H1 (cell line): ENCODE measurements around the gene PDCD10. TPM values are rescaled to one million over a fixed set of nuclear protein-coding genes. Genes with fewer than 3 reads are reported as not detected.

ENCODE experiments used
- CTCF ChIA-PET: fragments of 300-600 bp; sonication (Branson Sonifier 250); formaldehyde crosslinking; loops from one replicate; lab custom pipeline; 2021; ENCODE audit not compliant: partially characterized antibody; lab: Charles Lee
- POLR2A ChIA-PET: fragments of 300-600 bp; sonication (Branson Sonifier 250); formaldehyde crosslinking; loops from one replicate; lab custom pipeline; 2021; ENCODE audit warnings: inconsistent platforms; ENCODE audit not compliant: partially characterized antibody; lab: Charles Lee
- DNase-seq, 2 experiments: peaks; one replicate each; pipeline versions ENCODE4 v3.0.0 to v3.0.0-alpha.2; 2010 to 2022; ENCODE audit warnings: low spot score in 2 of 2, low read depth in 1 of 2, mixed read lengths in 1 of 2
- FAIRE-seq: peaks from 2 replicates; lab custom pipeline; 2011; peaks lifted over from hg19 to GRCh38; lab: Jason Lieb, UNC
- H2AFZ ChIP-seq: 2 replicates; pipeline ENCODE4 v1.8.1; 2012; ENCODE audit warnings: low read length, inconsistent platforms
- H2AK5ac ChIP-seq: 2 replicates; pipeline ENCODE4 v1.6.1; 2013; ENCODE audit warnings: low read depth, low read length
- H2BK120ac ChIP-seq: replicated peaks from 2 replicates; pipeline ENCODE3; 2013; ENCODE audit warnings: low read depth, low read length, inconsistent platforms
- H2BK12ac ChIP-seq: 2 replicates; pipeline ENCODE4 v1.6.1; 2013; ENCODE audit warnings: low read depth, low read length
- H2BK15ac ChIP-seq: 2 replicates; pipeline ENCODE4 v1.6.1; 2013; ENCODE audit warnings: low read length
- H2BK20ac ChIP-seq: 2 replicates; pipeline ENCODE4 v1.6.1; 2013; ENCODE audit warnings: low read length
- H2BK5ac ChIP-seq: 2 replicates; pipeline ENCODE4 v1.6.1; 2013; ENCODE audit warnings: low read depth, low read length
- H3K14ac ChIP-seq: 2 replicates; pipeline ENCODE4 v1.6.1; 2013; ENCODE audit warnings: inconsistent platforms; ENCODE audit not compliant: insufficient read length
- H3K18ac ChIP-seq: 2 replicates; pipeline ENCODE4 v1.6.1; 2013; ENCODE audit warnings: low read length; ENCODE audit errors: extremely low read depth
- H3K23ac ChIP-seq: 2 replicates; pipeline ENCODE4 v1.6.1; 2013; ENCODE audit warnings: inconsistent platforms; ENCODE audit not compliant: insufficient read length
- H3K23me2 ChIP-seq: 2 replicates; pipeline ENCODE4 v1.6.1; 2013; ENCODE audit warnings: low read depth, low read length
- H3K27ac ChIP-seq: 2 replicates; pipeline ENCODE4 v1.6.1; 2011; ENCODE audit warnings: low read depth, low read length, inconsistent platforms
- H3K27me3 ChIP-seq, 4 experiments: replicated peaks in 1 of 4; 1 replicate in 1 of 4; 2 replicates in 3 of 4; pipeline versions ENCODE4 v1.6.1 to v1.8.1; 2011 to 2013; ENCODE audit warnings: low read length in 3 of 4, mild to moderate bottlenecking in 3 of 4, inconsistent platforms in 2 of 4, mixed read lengths in 2 of 4, moderate library complexity in 1 of 4; ENCODE audit not compliant: control insufficient read depth in 3 of 4, insufficient read depth in 3 of 4; ENCODE audit errors: extremely low read depth in 1 of 4
- H3K36me3 ChIP-seq, 4 experiments: 2 replicates each; pipeline versions ENCODE4 v1.6.1 to v1.8.1; 2011 to 2013; ENCODE audit warnings: mild to moderate bottlenecking in 4 of 4, low read length in 3 of 4, moderate library complexity in 2 of 4, control low read depth in 1 of 4, inconsistent platforms in 1 of 4; ENCODE audit not compliant: insufficient read depth in 4 of 4, control insufficient read depth in 2 of 4
- H3K4ac ChIP-seq: replicated peaks from 2 replicates; pipeline ENCODE3; 2013; ENCODE audit warnings: low read length, low read depth, mixed read lengths, inconsistent platforms; ENCODE audit not compliant: insufficient read length
- H3K4me1 ChIP-seq, 4 experiments: replicated peaks in 1 of 4; 1 replicate in 1 of 4; 2 replicates in 3 of 4; pipeline versions ENCODE4 v1.6.1 to v1.8.1; 2011 to 2013; ENCODE audit warnings: low read length in 3 of 4, inconsistent platforms in 2 of 4, mixed read lengths in 1 of 4; ENCODE audit not compliant: insufficient read depth in 4 of 4, control insufficient read depth in 3 of 4
- H3K4me2 ChIP-seq, 2 experiments: 2 replicates each; pipeline versions ENCODE4 v1.6.1 to v1.8.1; 2011 to 2013; ENCODE audit warnings: low read depth in 2 of 2, low read length in 2 of 2, control low read depth in 1 of 2, inconsistent platforms in 1 of 2, mild to moderate bottlenecking in 1 of 2; ENCODE audit not compliant: insufficient read depth in 1 of 2
- H3K4me3 ChIP-seq, 4 experiments: fragments of 200-600, 300-600 bp in 1 of 4; sonication (generic), shearing (Covaris generic), sonication (Bioruptor Twin) in 1 of 4; 2 replicates each; pipeline versions ENCODE4 v1.5.1 to v1.8.1; 2011 to 2016; ENCODE audit warnings: low read length in 4 of 4, low read depth in 3 of 4, control low read depth in 2 of 4, inconsistent platforms in 2 of 4, mild to moderate bottlenecking in 2 of 4, mixed read lengths in 1 of 4, moderate library complexity in 1 of 4; ENCODE audit not compliant: insufficient read depth in 2 of 4; ENCODE audit errors: extremely low read depth in 1 of 4
- H3K56ac ChIP-seq: replicated peaks from 2 replicates; pipeline ENCODE3; 2013; ENCODE audit warnings: low read depth, mild to moderate bottlenecking, mixed read lengths, low read length, inconsistent platforms; ENCODE audit not compliant: insufficient read length
- H3K79me1 ChIP-seq: 2 replicates; pipeline ENCODE4 v1.6.1; 2013; ENCODE audit warnings: low read depth, low read length, control low read depth
- H3K79me2 ChIP-seq, 2 experiments: 2 replicates each; pipeline versions ENCODE4 v1.6.1 to v1.8.1; 2012 to 2013; ENCODE audit warnings: low read length in 2 of 2, mild to moderate bottlenecking in 2 of 2, inconsistent platforms in 1 of 2; ENCODE audit not compliant: insufficient read depth in 2 of 2, control insufficient read depth in 1 of 2
- H3K9ac ChIP-seq, 4 experiments: replicated peaks in 1 of 4; 1 replicate in 1 of 4; 2 replicates in 3 of 4; pipeline versions ENCODE4 v1.6.1 to v1.8.1; 2011 to 2013; ENCODE audit warnings: low read depth in 3 of 4, low read length in 3 of 4, control low read depth in 2 of 4, mild to moderate bottlenecking in 2 of 4, moderate library complexity in 2 of 4, inconsistent platforms in 1 of 4; ENCODE audit errors: extremely low read depth in 1 of 4
- H3K9me3 ChIP-seq, 2 experiments: 2 replicates each; pipeline versions ENCODE4 v1.6.1 to v1.8.1; 2012 to 2013; ENCODE audit warnings: mild to moderate bottlenecking in 2 of 2, moderate library complexity in 2 of 2, control low read depth in 1 of 2, inconsistent platforms in 1 of 2, low read depth in 1 of 2, low read length in 1 of 2, mixed read lengths in 1 of 2; ENCODE audit not compliant: insufficient read depth in 2 of 2
- H4K20me1 ChIP-seq, 2 experiments: replicated peaks in 1 of 2; 2 replicates each; pipeline versions ENCODE3 to v1.8.1; 2011 to 2013; ENCODE audit warnings: inconsistent platforms in 2 of 2, low read length in 2 of 2, mild to moderate bottlenecking in 1 of 2; ENCODE audit not compliant: insufficient read depth in 2 of 2, control insufficient read depth in 1 of 2
- H4K5ac ChIP-seq: 2 replicates; pipeline ENCODE4 v1.6.1; 2013; ENCODE audit warnings: low read length, low read depth, mixed read lengths, inconsistent platforms; ENCODE audit not compliant: insufficient read length
- H4K8ac ChIP-seq: 2 replicates; pipeline ENCODE4 v1.8.0; 2013; ENCODE audit warnings: mild to moderate bottlenecking, moderate library complexity, low read length, inconsistent platforms; ENCODE audit not compliant: insufficient read depth; ENCODE audit errors: extremely low read depth
- H4K91ac ChIP-seq: replicated peaks from 2 replicates; pipeline ENCODE3; 2013; ENCODE audit warnings: low read length, mixed read lengths, inconsistent platforms; ENCODE audit not compliant: insufficient read length
- CTBP2 ChIP-seq: IDR thresholded peaks from 2 replicates; pipeline ENCODE4 v1.7.0; 2011; ENCODE audit warnings: borderline replicate concordance, mild to moderate bottlenecking, moderate library complexity, mixed read lengths, low read length; ENCODE audit not compliant: insufficient read depth, insufficient read length
- JUN ChIP-seq: IDR thresholded peaks from 2 replicates; pipeline ENCODE4 v1.6.1; 2011; ENCODE audit warnings: low read depth, mild to moderate bottlenecking, improper control_type of control experiment, low read length
- JUND ChIP-seq: IDR thresholded peaks from 2 replicates; pipeline ENCODE4 v1.6.1; 2011; ENCODE audit warnings: mild to moderate bottlenecking, improper control_type of control experiment, low read length
- KDM4A ChIP-seq: IDR thresholded peaks from one replicate; pipeline ENCODE4 v1.7.1; 2012; ENCODE audit warnings: low read depth, mild to moderate bottlenecking, moderate library complexity, low read length, inconsistent platforms; ENCODE audit not compliant: severe bottlenecking
- SAP30 ChIP-seq: fragments of 300-600 bp; sonication (generic); IDR thresholded peaks from 2 replicates; pipeline ENCODE4 v1.7.1; 2012; ENCODE audit warnings: low read length, moderate library complexity, mild to moderate bottlenecking, inconsistent platforms; ENCODE audit not compliant: insufficient read depth, insufficient replicate concordance
- SP4 ChIP-seq: IDR thresholded peaks from 2 replicates; pipeline ENCODE4 v1.6.1; 2012; ENCODE audit warnings: low read length, inconsistent platforms
- SUZ12 ChIP-seq: fragments of 200-600 bp; sonication (generic); IDR thresholded peaks from 2 replicates; pipeline ENCODE4 v1.6.1; 2012; ENCODE audit warnings: mild to moderate bottlenecking, inconsistent platforms, low read length, moderate library complexity, mixed read lengths
- WGBS, 2 experiments: shearing (Covaris generic) in 1 of 2; methylation state at CpG; one replicate each; pipeline versions ENCODE4 v1.1.6 to v1.1.7; 2013 to 2015; ENCODE audit warnings: low lambda C conversion rate in 2 of 2, mixed read lengths in 2 of 2, inconsistent platforms in 1 of 2, low coverage in 1 of 2, missing lambda C conversion rate in 1 of 2; ENCODE audit not compliant: insufficient replicate concordance in 2 of 2, insufficient coverage in 1 of 2, insufficient read length in 1 of 2; ENCODE audit errors: extremely low coverage in 1 of 2, missing lambda C conversion rate in 1 of 2; 5-methylcytosine and 5-hydroxymethylcytosine counted together
- polyA plus RNA-seq, 7 experiments: library from polyadenylated mRNA; depleted of rRNA in 3 of 7; stranded (reverse) in 5 of 7; unstranded in 2 of 7; fragments of >200 nt in 5 of 7; fragments of 200-250 nt in 2 of 7; gene quantifications; 1 replicate in 5 of 7; 2 replicates in 1 of 7; 4 replicates in 1 of 7; pipeline versions ENCODE4 v1.2.1 to v1.2.3, GENCODE V29; 2011 to 2013; ENCODE audit warnings: missing spikeins in 2 of 7, mixed read lengths in 2 of 7
- total RNA-seq: library from RNA; stranded (reverse); fragmentation: NEBNext Ultra II Directional; extraction: Animal tissue kit (Norgen Biotek cat#: 25700); gene quantifications from 2 replicates; pipeline ENCODE4 v1.2.1, GENCODE V29; 2021
- TF ChIP-seq, protein P1 (sequence below): IDR thresholded peaks from 2 replicates; pipeline ENCODE4 v1.6.1; 2011; ENCODE audit warnings: low read length, improper control_type of control experiment
- TF ChIP-seq, protein P2 (sequence below), 3 experiments: IDR thresholded peaks; 1 replicate in 2 of 3; 2 replicates in 1 of 3; pipeline versions ENCODE4 v1.5.1 to v1.6.1; 2011; ENCODE audit warnings: low read length in 3 of 3, mild to moderate bottlenecking in 3 of 3, inconsistent platforms in 2 of 3, low read depth in 1 of 3, moderate library complexity in 1 of 3; ENCODE audit not compliant: insufficient read depth in 1 of 3; ENCODE audit errors: control extremely low read depth in 1 of 3

Gene PDCD10
- total and polyA plus RNA-seq, 2 of the 8 experiments (the other 6 are each of a cell fraction or from before 2014, with no cell fraction given), result 52.0 to 76.6 TPM

GRCh38 chr3:167749728-167750127 lies 15.0 kb upstream of the PDCD10 start:
- no peak overlapping the region for H2BK12ac ChIP-seq
- CTCF ChIA-PET, result interaction anchor here (2.0 kb wide), 1 partner anchor 9 kb away, joined by 11 read pairs; no protein-coding TSS in a partner anchor
- H3K4me2 ChIP-seq, result no peak overlapping the region
- H3K18ac ChIP-seq, result no peak overlapping the region
- H3K9ac ChIP-seq, result no peak overlapping the region
- no peak overlapping the region for H2AFZ ChIP-seq
- H3K14ac ChIP-seq, result no peak overlapping the region
- H3K9me3 ChIP-seq, result no peaks in the 10 kb centered on the region
- H2BK120ac ChIP-seq, result no peak overlapping the region
- H3K23me2 ChIP-seq, result no peaks in the 10 kb centered on the region
- no peak overlapping the region for H4K91ac ChIP-seq
- no peaks in the 10 kb centered on the region for H3K4me1 ChIP-seq
- no peaks in the 10 kb centered on the region for H3K79me2 ChIP-seq
- H2AK5ac ChIP-seq, result no peak overlapping the region
- FAIRE-seq (no peak), DNase-seq (no peak)
- H4K20me1 ChIP-seq, result no peaks in the 10 kb centered on the region
- no peak overlapping the region for H2BK20ac ChIP-seq
- H3K23ac ChIP-seq, result no peak overlapping the region
- no peak overlapping the region for H2BK15ac ChIP-seq
- POLR2A ChIA-PET, result no interaction called here
- no peak overlapping the region for H4K8ac ChIP-seq
- H2BK5ac ChIP-seq, result no peak overlapping the region
- H3K36me3 ChIP-seq, result no peaks in the 10 kb centered on the region
- WGBS, 2 experiments, result 79% methylated on average over 2 of the region's 2 CpGs; no CpG with 5 or more reads in 1 of the 2 experiments
- H3K27me3 ChIP-seq, result no peaks in the 10 kb centered on the region
- no peak overlapping the region for H4K5ac ChIP-seq
- no peak overlapping the region for H3K4me3 ChIP-seq
- H3K56ac ChIP-seq, result no peak overlapping the region
- H3K79me1 ChIP-seq, result no peaks in the 10 kb centered on the region
- H3K4ac ChIP-seq, result no peak overlapping the region
- no peak overlapping the region for H3K27ac ChIP-seq
- TF ChIP-seq JUN (no peak), SAP30 (no peak), JUND (no peak), KDM4A (no peak), CTBP2 (no peak), SUZ12 (no peak), SP4 (no peak)
- TF ChIP-seq, protein P1, sequence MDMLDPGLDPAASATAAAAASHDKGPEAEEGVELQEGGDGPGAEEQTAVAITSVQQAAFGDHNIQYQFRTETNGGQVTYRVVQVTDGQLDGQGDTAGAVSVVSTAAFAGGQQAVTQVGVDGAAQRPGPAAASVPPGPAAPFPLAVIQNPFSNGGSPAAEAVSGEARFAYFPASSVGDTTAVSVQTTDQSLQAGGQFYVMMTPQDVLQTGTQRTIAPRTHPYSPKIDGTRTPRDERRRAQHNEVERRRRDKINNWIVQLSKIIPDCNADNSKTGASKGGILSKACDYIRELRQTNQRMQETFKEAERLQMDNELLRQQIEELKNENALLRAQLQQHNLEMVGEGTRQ, result no peak
- TF ChIP-seq, protein P2, sequence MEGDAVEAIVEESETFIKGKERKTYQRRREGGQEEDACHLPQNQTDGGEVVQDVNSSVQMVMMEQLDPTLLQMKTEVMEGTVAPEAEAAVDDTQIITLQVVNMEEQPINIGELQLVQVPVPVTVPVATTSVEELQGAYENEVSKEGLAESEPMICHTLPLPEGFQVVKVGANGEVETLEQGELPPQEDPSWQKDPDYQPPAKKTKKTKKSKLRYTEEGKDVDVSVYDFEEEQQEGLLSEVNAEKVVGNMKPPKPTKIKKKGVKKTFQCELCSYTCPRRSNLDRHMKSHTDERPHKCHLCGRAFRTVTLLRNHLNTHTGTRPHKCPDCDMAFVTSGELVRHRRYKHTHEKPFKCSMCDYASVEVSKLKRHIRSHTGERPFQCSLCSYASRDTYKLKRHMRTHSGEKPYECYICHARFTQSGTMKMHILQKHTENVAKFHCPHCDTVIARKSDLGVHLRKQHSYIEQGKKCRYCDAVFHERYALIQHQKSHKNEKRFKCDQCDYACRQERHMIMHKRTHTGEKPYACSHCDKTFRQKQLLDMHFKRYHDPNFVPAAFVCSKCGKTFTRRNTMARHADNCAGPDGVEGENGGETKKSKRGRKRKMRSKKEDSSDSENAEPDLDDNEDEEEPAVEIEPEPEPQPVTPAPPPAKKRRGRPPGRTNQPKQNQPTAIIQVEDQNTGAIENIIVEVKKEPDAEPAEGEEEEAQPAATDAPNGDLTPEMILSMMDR (IDR thresholded peaks at IDR 0.05; ENCODE audit: control extremely low read depth in 1 of 3, insufficient read depth in 1 of 3, low read depth in 1 of 3, low read length in 3 of 3), result no peak
